Muscle layer of duodenum (tissue), 2 donors: Measurements from ENCODE around the gene RIF1.

Experiments
- H3K27ac ChIP-seq: one replicate; pipeline ENCODE4 v1.7.0; 2013; ENCODE audit warnings: mild to moderate bottlenecking, low read length
- H3K27me3 ChIP-seq: one replicate; pipeline ENCODE4 v1.7.0; 2013; ENCODE audit warnings: low read depth, mild to moderate bottlenecking, control low read depth, low read length
- H3K36me3 ChIP-seq, 2 donors: one replicate each; pipeline ENCODE4 v1.7.0; 2013; ENCODE audit warnings: low read length in 2 of 2, control low read depth in 1 of 2, mild to moderate bottlenecking in 1 of 2; ENCODE audit not compliant: insufficient read depth in 2 of 2, control insufficient read depth in 1 of 2
- H3K4me1 ChIP-seq, 2 donors: one replicate each; pipeline ENCODE4 v1.7.0; 2013; ENCODE audit warnings: low read length in 2 of 2, mild to moderate bottlenecking in 2 of 2, control low read depth in 1 of 2, moderate library complexity in 1 of 2; ENCODE audit not compliant: insufficient read depth in 2 of 2, control insufficient read depth in 1 of 2
- H3K4me3 ChIP-seq, 2 donors: one replicate each; pipeline ENCODE4 v1.7.0; 2013; ENCODE audit warnings: low read length in 2 of 2, low read depth in 1 of 2, mild to moderate bottlenecking in 1 of 2
- H3K9me3 ChIP-seq, 2 donors: one replicate each; pipeline ENCODE4 v1.7.0; 2013; ENCODE audit warnings: low read length in 2 of 2, control low read depth in 1 of 2, mild to moderate bottlenecking in 1 of 2; ENCODE audit not compliant: control insufficient read depth in 1 of 2
- donor health status: healthy.

RIF1 gene

DNA sequence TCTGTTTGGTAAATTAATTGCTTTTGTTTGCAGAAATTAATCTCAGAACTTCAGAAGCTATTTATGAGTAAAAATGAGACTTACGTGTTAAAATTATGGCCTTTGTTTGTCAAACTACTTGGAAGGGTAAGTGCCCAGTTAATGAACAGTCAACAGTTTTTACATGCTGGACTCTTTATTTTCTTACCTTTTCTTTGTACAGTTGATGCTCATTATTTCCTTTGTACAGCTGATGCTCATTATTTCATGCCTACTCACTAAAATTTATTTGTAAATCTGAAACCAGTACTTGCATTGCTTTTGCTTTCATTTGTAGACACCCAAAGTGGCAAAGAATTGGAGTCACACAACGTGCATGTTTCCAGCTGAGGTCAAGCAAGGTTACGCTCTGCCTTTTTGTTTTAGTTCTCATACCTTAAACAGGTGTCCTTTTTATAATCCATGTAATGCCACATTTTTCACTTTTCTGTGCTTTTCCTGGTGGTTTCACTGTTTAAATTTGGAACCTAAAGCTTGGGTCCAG, 13.3 kb downstream of the RIF1 start:
- H3K27ac ChIP-seq: no peak overlapping the region
- H3K36me3 ChIP-seq: peaks cover 26 to 45% of the 10 kb centered on the region in 2 donors
- no peaks in the 10 kb centered on the region for H3K27me3 ChIP-seq
- H3K4me1 ChIP-seq: no peaks in the 10 kb centered on the region
- no peaks in the 10 kb centered on the region for H3K9me3 ChIP-seq
- no peak overlapping the region for H3K4me3 ChIP-seq

DNA sequence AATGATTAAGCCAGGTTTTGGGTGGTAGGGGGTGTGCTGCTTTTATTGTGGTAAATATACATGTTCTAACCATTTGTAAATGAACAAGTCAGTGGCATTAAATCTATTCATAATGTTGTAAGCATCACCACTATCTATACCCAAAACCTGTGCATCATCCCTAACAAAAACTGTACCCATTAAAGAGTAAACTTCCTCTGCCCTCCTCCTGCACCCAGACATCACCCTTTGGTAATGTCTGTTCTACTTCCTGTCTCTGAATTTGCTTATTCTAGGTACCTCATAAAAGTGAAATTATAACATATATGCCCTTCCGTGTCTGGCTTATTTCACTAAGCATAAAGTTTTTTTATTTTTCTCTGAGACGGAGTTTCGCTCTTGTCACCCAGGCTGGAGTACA, 14.1 kb downstream of the RIF1 start:
- no peaks in the 10 kb centered on the region for H3K4me1 ChIP-seq
- H3K9me3 ChIP-seq: no peaks in the 10 kb centered on the region
- no peak overlapping the region for H3K27ac ChIP-seq
- H3K27me3 ChIP-seq: no peaks in the 10 kb centered on the region
- H3K36me3 ChIP-seq: peaks cover 26 to 49% of the 10 kb centered on the region in 2 donors
- no peak overlapping the region for H3K4me3 ChIP-seq

- Histone ChIP-seq H3K27me3 (no peaks in the 10 kb centered on the region), H3K9me3 (no peaks in the 10 kb centered on the region), H3K36me3 (peaks cover 42 to 63% of the 10 kb centered on the region in 2 donors), H3K27ac (no peak overlapping the region), H3K4me1 (no peaks in the 10 kb centered on the region), H3K4me3 (no peak overlapping the region)
These were observed 27.9 kb downstream of the RIF1 start for GRCh38 chr2:151437630-151438029.

DNA sequence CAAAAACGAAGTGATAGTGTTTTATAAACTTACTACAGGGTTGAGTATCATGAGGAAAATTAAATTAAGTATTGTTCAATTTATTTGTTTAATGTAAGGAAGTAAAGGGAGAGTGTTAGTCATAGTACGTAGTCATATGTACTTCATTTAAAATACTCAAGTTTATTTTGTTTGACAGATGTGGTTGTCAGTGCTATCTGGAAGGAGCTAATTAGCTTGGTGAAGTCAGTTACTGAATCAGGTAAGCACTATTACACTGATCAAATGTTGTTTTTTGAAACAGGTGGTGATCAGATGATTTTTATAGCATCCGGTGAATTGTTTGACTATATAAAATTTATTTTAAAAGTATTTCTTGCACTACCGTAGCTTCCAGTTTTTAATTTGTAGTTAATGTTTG, 28.8 kb downstream of the RIF1 start:
- H3K4me1 ChIP-seq: no peaks in the 10 kb centered on the region
- H3K27me3 ChIP-seq: no peaks in the 10 kb centered on the region
- no peaks in the 10 kb centered on the region for H3K9me3 ChIP-seq
- peaks cover 40 to 58% of the 10 kb centered on the region in 2 donors for H3K36me3 ChIP-seq
- H3K4me3 ChIP-seq: no peak overlapping the region
- H3K27ac ChIP-seq: no peak overlapping the region

DNA sequence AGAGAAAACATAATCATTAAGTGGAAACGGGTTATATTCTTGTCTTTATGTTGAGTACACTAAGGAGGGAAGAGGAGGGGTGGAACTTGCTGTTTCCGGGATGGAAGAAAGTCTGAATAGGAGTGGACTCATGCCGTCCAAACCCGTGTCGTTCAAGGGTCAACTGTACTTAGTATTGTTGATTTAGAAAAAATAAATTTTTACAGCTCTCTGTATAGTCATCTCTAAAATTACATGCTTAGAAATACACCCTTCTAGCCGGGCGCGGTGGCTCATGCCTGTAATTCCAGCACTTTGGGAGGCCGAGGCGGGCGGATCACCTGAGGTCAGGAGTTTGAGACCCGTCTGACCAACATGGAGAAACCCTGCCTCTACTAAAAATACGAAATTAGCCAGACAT, 29.4 kb downstream of the RIF1 start:
- Histone ChIP-seq H3K9me3 (no peaks in the 10 kb centered on the region), H3K4me3 (no peak overlapping the region), H3K27ac (no peak overlapping the region), H3K4me1 (no peaks in the 10 kb centered on the region), H3K36me3 (peaks cover 47 to 59% of the 10 kb centered on the region in 2 donors), H3K27me3 (no peaks in the 10 kb centered on the region)

DNA sequence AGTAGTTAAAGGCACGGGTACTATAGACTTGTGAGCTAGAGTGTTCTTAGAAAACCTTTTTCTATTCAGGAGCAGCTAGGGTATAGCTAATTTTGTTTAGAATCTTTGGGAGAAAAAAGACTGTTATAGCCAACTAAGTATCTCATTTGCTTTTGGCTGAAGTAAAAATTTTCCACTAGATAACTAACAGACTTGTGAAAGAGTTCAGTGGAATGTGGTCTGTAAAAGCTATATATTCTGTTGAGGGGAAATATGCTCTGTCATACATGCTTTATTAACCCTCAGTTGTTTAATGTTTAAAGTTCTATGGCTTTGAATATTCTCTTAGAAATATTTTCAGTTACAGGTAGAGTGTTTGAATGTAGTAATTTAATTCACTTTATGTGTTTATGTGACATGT, 49.7 kb downstream of the RIF1 start:
- Histone ChIP-seq H3K4me3 (no peak overlapping the region), H3K36me3 (peaks cover 34 to 56% of the 10 kb centered on the region in 2 donors)

GRCh38 chr2:151465771-151466170, 56.1 kb downstream of the RIF1 start:
- Histone ChIP-seq H3K9me3 (no peaks in the 10 kb centered on the region), H3K27ac (no peak overlapping the region), H3K36me3 (peaks cover 58 to 79% of the 10 kb centered on the region in 2 donors), H3K4me3 (no peak overlapping the region), H3K4me1 (no peaks in the 10 kb centered on the region), H3K27me3 (no peaks in the 10 kb centered on the region)

More for the DNA sequence above, 49.7 kb downstream of the RIF1 start:
- H3K9me3 ChIP-seq: no peaks in the 10 kb centered on the region
- no peak overlapping the region for H3K27ac ChIP-seq
- H3K27me3 ChIP-seq: no peaks in the 10 kb centered on the region
- no peaks in the 10 kb centered on the region for H3K4me1 ChIP-seq

DNA sequence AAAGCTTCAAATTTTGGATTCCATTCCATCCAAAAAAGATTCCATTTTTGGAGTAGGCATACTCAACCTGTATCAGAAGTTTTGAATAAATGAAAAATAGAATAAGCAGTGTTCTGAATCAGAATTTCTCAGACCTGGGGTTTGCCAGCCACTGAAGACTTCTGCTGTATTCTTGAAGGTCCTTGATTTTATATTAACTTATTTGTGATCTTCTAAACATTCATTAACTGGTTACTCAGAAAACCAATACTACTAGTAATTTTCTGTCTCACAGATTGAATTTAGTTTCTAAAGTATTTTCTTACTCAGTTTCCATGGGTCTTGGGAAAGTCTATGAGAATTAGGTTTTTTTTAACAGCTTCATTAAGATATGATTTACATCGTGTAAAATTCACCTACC, 60.9 kb downstream of the RIF1 start:
- Histone ChIP-seq H3K9me3 (no peaks in the 10 kb centered on the region), H3K27me3 (no peaks in the 10 kb centered on the region), H3K4me1 (no peaks in the 10 kb centered on the region), H3K36me3 (peaks cover 52 to 67% of the 10 kb centered on the region in 2 donors), H3K27ac (no peak overlapping the region), H3K4me3 (no peak overlapping the region)

DNA sequence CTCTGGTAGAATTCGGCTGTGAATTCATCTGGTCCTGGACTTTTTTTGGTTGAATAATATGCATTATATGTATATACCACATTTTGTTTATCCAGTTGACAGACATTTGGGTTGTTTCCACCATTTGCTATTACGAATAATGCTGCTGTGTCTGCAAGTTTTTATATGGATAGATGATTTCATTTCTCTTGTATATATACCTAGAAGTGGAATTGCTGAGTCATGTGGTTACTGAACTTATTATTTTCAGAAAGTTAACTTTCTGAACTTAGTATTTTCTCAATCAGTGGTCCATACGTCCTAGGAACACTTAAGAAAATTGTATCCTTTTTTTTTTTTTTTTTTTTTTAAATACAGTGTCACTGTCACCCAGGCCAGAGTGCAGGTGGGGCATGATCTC, 63.3 kb downstream of the RIF1 start:
- Histone ChIP-seq H3K27me3 (no peaks in the 10 kb centered on the region), H3K27ac (no peak overlapping the region), H3K36me3 (peaks cover 40 to 52% of the 10 kb centered on the region in 2 donors), H3K4me3 (no peak overlapping the region), H3K4me1 (no peaks in the 10 kb centered on the region), H3K9me3 (no peaks in the 10 kb centered on the region)

DNA sequence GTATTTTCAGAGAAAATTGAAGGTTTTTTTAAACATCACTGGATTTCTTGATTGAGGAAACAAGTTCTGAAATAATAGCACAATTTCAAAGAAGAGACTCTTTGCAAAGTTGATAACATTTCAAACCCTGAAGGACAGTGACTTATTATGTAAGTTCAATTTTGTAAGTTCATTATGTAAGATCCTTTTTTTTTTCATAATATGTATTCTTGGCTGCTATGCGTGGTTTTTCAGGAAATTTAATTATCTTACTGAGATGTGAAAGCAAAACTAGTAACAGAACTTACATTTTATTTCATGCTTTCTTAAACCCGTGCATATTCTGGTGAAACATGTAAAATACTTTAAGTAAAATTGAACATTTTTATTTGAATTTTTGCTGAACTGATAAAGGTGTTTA, 65.4 kb downstream of the RIF1 start:
- no peaks in the 10 kb centered on the region for H3K4me1 ChIP-seq
- peaks cover 21 to 33% of the 10 kb centered on the region in 2 donors for H3K36me3 ChIP-seq
- H3K9me3 ChIP-seq: no peaks in the 10 kb centered on the region
- no peak overlapping the region for H3K27ac ChIP-seq
- H3K4me3 ChIP-seq: no peak overlapping the region
- H3K27me3 ChIP-seq: no peaks in the 10 kb centered on the region

DNA sequence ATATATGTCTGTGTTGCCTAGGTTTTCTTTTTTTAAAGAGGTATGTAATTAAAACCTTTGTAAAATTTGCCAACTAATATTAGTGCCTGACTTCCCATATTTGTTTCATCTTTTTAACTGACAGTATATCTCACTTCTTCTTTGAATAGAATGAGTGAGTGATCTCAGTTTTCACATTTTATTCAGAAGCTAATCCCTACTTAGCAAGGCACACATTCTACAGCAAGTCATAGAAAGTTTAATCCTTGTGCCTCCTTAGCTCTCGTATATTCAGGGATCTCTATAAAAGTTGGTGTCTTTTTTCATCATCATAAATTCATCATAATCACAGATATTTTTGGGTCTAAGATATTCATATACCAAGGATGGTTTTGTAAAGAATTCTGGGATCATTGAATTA, 66.6 kb downstream of the RIF1 start:
- H3K27me3 ChIP-seq: no peaks in the 10 kb centered on the region
- H3K36me3 ChIP-seq: peaks cover 19 to 24% of the 10 kb centered on the region in 2 donors
- H3K27ac ChIP-seq: no peak overlapping the region
- H3K9me3 ChIP-seq: no peaks in the 10 kb centered on the region
- no peaks in the 10 kb centered on the region for H3K4me1 ChIP-seq
- H3K4me3 ChIP-seq: no peak overlapping the region

DNA sequence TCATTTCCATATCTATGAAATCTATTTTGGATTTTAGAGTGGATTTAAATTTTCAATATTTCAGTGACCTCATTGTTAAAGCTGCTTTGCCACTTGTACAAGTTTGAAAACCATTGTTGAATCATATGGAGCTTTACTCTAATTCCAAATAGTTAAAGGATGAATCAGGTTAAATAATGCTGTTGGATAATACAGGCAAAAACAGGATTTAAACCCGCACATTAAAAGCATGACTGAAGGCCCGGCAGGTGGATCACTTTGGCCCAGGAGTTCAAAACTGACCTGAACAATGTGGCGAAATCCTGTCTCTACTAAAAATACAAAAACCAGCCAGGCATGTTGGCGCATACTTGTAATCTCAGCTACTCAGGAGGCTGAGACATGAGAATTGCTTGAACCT, 68.3 kb downstream of the RIF1 start:
- H3K9me3 ChIP-seq: no peaks in the 10 kb centered on the region
- H3K4me3 ChIP-seq: no peak overlapping the region
- no peaks in the 10 kb centered on the region for H3K4me1 ChIP-seq
- no peaks in the 10 kb centered on the region for H3K27me3 ChIP-seq
- no peak overlapping the region for H3K27ac ChIP-seq
- H3K36me3 ChIP-seq: peaks cover 26 to 30% of the 10 kb centered on the region in 2 donors
